Motor neuron (in vitro differentiated cells): ENCODE data around the gene OXCT1. TPM values are rescaled to one million over a fixed set of nuclear protein-coding genes. Genes with fewer than 3 reads are reported as not detected.
A peak's percentile ranks its signal among the peaks of the same experiment; 100 is the strongest.
"Not testable (repeated sequence)": the region's sequence is repeated elsewhere in the genome, so short reads cannot be mapped to it uniquely, and the experiment has no call there.

Source experiments
- ATAC-seq, 8 experiments: fragments of 200-7000 bp; cut with Tn5 transposase; replicated peaks in 6 of 8; 2 replicates each; pipeline ENCODE4 v1.8.0; 2021; ENCODE audit warnings: mild to moderate bottlenecking in 8 of 8, moderate library complexity in 8 of 8
- H3K27ac ChIP-seq, 2 donors: fragments of 250-450 bp; sonication (Bioruptor Pico); 2 replicates each; pipeline ENCODE4 v1.9.0; 2021; ENCODE audit warnings: antibody characterized with exemption in 2 of 2, mild to moderate bottlenecking in 2 of 2, moderate library complexity in 1 of 2
- H3K4me1 ChIP-seq, 2 donors: fragments of 250-450 bp; sonication (Bioruptor Pico); replicated peaks in 1 of 2; 2 replicates each; pipeline ENCODE4 v1.6.1; 2021; ENCODE audit warnings: antibody characterized with exemption in 2 of 2, mild to moderate bottlenecking in 2 of 2, moderate library complexity in 1 of 2
- H3K4me3 ChIP-seq, 5 donors: fragments of 250-450 bp; sonication (Bioruptor Pico); 2 replicates each; pipeline ENCODE4 v1.9.0; 2021; ENCODE audit warnings: antibody characterized with exemption in 5 of 5, mild to moderate bottlenecking in 5 of 5, moderate library complexity in 4 of 5
- WGBS, 10 experiments: fragments of 450-650 bp; shearing (Covaris generic); methylation state at CpG; one replicate each; pipeline ENCODE4 v1.0.0; 2022; 5-methylcytosine and 5-hydroxymethylcytosine counted together
- in situ Hi-C, 9 experiments: fragments of 400-800 bp; cut with MboI; loops; one replicate each; pipeline ENCODE4 v1.15.0; 2021; ENCODE audit warnings: low sequenced_read_pairs in 9 of 9, low pct_unique_long_range_greater_than_20kb in 2 of 9; ENCODE audit not compliant: unreplicated experiment in 9 of 9
- total RNA-seq, 8 experiments: library from RNA; unstranded; fragments of 300-600 nt; gene quantifications; 2 replicates each; pipeline versions ENCODE4 v1.2.3 to v1.2.4, GENCODE V29; 2022

The OXCT1 gene
- total RNA-seq, 8 experiments from 2014 or later: 6.6 to 55.5 (median 36.9) TPM

DNA sequence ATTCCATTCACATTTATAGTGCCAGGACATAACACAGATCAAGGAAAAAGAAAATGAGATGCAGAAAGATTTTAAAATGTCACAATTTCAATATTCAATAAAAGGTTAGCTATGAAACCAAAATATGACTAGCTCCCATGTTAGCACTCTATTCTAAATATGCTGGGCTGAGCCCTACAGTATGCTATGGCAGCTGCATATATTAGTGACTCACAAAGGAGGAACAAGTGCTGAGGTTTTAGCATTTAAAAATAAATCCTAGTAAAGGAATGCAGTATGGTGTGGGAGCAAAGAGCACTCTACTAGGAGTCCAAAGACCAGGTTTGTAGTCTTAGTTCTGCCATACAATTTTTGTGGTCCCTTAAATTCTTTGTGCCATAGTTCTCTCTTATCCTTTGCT, 118.4 kb downstream of the OXCT1 start:
- Histone ChIP-seq H3K4me1 (peaks cover 0 to 7% of the 10 kb centered on the region in 2 donors), H3K27ac (no peak overlapping the region), H3K4me3 (no peak overlapping the region)
- ATAC-seq: peak in 3 of 8 experiments; percentile 69 to 90 (median 78)
- in situ Hi-C loops: no loop called here

DNA sequence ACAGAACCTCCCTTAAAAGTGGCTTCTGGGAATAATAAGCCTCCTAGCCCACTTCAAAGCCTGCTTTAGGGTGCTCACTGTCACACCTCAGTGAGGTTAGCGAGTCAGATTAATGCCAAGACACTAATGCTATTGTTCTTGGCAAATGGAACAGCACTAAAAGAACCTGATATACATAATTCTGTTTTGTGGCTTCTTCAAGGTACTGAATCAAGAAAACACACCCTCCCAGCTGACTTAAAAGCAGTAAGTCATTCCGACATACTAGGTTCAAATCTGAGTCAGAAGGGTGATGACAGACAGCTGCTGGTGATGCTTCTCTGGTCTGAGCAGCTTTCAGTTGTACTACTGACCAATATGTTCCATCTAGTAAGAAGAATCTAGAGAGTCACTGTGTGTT, 121.6 kb downstream of the OXCT1 start:
- H3K27ac ChIP-seq: no peak overlapping the region
- peak in 3 of 8 experiments; percentile 25 to 91 (median 87) for ATAC-seq
- no peak overlapping the region for H3K4me3 ChIP-seq
- peaks cover 0 to 5% of the 10 kb centered on the region in 2 donors for H3K4me1 ChIP-seq
- in situ Hi-C loops: no loop called here
- 10 to 100% (median 100%) methylated on average over 1 to 2 of the region's 2 CpGs; no CpG with 5 or more reads in 4 of the 10 experiments for WGBS, 10 experiments

DNA sequence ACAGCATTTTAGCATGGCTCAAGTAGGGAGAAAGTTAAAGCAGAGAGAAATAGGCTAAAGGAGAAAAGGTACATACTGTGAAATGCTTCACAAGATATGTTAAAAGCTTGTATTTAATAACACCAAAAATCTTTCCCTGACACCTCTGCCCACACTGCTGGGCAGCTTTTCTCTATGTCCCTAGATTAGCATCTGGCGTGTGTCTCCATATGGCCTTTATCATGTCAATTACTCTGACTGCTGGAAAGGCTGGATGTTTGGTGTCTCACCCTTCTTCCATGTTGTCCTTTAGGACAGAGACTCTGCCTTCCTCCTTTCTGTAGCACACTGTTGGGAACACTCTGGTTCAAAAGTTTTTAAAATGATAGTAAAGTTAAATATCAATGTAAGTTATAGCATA, 122.5 kb downstream of the OXCT1 start:
- WGBS, 10 experiments: 71 to 100% (median 100%) methylated on average over 1 of the region's 1 CpG; no CpG with 5 or more reads in 6 of the 10 experiments
- Histone ChIP-seq H3K4me3 (no peak overlapping the region), H3K27ac (no peak overlapping the region), H3K4me1 (no peaks in the 10 kb centered on the region)
- ATAC-seq: no peak
- in situ Hi-C loops: no loop called here

DNA sequence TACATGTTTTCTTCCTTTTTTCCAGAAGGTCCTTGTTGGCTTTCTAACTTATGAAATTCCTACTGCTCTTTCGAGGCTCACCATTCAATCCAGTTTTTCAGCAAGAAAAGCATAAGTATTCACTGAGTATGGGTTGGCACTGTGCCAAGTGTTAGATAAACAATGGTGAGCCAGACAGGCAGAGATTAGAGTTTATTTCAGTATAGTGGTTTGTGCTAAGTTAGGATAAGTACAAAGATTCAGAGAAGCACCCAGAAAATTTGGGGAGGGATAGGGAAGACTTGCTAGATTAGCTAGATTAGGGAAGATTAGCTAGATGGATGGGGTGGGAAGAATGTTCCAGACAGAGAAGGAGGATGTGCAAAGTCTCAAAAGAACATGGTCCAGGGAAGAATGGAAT, 122.9 kb downstream of the OXCT1 start:
- WGBS, 10 experiments: 63 to 100% (median 92%) methylated on average over 1 of the region's 1 CpG; no CpG with 5 or more reads in 4 of the 10 experiments
- Histone ChIP-seq H3K4me1 (no peaks in the 10 kb centered on the region), H3K27ac (no peak overlapping the region), H3K4me3 (no peak overlapping the region)
- no peak for ATAC-seq
- in situ Hi-C loops: no loop called here

DNA sequence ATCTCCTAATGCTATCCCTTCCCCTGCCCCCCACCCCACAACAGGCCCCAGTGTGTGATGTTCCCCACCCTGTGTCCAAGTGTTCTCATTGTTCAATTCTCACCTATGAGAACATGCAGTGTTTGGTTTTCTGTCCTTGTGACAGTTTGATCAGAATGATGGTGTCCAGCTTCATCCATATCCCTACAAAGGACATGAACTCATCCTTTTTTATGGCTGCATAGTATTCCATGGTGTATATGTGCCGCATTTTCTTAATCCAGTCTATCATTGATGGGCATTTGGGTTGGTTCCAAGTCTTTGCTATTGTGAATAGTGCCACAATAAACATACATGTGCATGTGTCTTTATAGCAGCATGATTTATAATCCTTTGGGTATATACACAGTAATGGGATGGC, 127.6 kb downstream of the OXCT1 start:
- H3K4me3 ChIP-seq, ATAC-seq, H3K4me1 ChIP-seq, in situ Hi-C loops, H3K27ac ChIP-seq: not testable (repeated sequence)
- no CpG with 5 or more reads among the region's 1 CpG for WGBS, 10 experiments

DNA sequence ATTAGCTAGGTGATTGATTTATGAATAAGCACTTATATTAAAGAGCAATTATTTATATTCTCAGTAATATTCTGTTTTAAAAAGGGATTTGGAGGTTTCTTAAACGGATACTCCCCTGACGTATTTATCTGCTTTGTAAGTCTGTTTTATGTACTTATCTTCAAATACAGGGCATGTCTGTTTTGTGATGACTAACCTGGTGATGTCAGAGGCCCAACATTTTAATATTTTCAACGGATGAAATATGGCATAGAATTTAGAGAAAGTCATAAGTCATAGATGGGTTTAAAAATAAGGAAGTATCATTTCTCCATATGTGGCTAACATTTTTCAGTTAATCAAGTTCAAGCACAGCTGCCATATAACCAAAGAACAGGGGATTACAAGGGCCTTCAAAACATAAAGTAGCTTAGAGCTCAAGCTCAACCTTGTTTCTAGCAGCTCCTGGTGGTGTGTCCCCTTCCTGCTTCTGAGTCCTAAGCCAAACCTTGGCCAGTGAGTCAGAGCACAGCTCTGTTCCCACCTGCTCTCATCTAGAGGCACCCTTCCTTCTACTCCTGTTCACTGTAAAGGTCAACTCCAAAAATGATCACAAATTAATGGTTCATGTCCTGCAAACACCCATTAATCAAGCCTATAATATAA, 131.4 kb downstream of the OXCT1 start:
- no peaks in the 10 kb centered on the region for H3K4me1 ChIP-seq
- WGBS, 10 experiments: 12 to 100% (median 90%) methylated on average over 2 to 3 of the region's 3 CpGs; no CpG with 5 or more reads in 1 of the 10 experiments
- no peak overlapping the region for H3K4me3 ChIP-seq
- in situ Hi-C loops: no loop called here
- peak in 1 of 8 experiments; percentile 28 for ATAC-seq
- no peak overlapping the region for H3K27ac ChIP-seq

DNA sequence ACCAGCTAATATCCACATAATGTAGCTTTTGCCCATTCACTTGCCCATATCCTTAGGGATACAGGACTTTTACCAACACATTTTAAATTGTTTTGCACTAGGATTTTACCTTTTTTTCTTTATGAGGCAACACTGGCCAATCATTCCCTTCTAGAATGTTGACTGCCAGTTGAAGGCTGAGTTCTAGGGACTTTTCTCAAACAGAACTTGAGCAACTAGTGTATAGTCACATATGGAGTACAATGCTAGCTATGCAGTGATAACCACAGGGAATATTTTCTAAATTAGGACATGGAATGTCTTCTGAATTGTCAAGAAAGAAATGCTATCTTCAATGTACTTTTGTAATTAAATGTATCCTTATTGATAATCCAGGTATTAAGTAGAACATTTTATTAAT, 133.6 kb downstream of the OXCT1 start:
- no peak overlapping the region for H3K4me3 ChIP-seq
- no peak for ATAC-seq
- no peaks in the 10 kb centered on the region for H3K4me1 ChIP-seq
- H3K27ac ChIP-seq: no peak overlapping the region
- in situ Hi-C loops: no loop called here

DNA sequence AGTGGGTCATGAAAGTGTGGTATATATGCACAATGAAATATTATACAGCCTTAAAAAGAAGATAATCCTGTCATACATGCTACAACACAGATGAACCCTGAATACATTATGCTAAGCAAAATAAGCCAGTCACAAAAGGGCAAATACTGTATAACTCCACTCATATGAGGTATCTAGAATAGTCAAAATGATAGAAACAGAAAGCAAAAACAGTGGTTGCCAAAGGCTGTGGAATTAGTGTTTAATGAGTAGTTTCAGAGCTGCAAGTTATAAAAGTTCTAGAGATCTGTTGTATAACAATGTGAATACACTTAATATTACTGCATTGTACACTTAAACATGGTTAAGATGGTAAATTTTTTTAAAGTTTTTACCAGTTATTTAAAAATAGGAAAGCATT, 135.0 kb downstream of the OXCT1 start:
- in situ Hi-C loops: no loop called here
- no peaks in the 10 kb centered on the region for H3K4me1 ChIP-seq
- H3K4me3 ChIP-seq: no peak overlapping the region
- ATAC-seq: no peak
- no peak overlapping the region for H3K27ac ChIP-seq

DNA sequence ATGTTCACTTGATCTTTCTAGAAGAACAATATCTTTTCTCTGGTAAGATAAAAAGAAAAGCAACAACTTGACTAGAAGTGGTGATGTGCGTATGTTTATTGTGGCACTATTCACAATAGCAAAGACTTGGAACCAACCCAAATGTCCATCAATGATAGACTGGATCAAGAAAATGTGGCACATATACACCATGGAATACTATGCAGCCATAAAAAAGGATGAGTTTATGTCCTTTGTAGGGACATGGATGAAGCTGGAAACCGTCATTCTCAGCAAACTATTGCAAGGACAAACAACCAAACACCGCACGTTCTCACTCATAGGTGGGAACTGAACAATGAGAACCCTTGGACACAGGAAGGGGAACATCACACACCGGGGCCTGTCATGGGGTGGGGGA, 140.8 kb downstream of the OXCT1 start:
- 88 to 100% (median 95%) methylated on average over 1 to 4 of the region's 5 CpGs; no CpG with 5 or more reads in 5 of the 10 experiments for WGBS, 10 experiments
- H3K4me3 ChIP-seq, H3K4me1 ChIP-seq, H3K27ac ChIP-seq, ATAC-seq, in situ Hi-C loops: not testable (repeated sequence)

DNA sequence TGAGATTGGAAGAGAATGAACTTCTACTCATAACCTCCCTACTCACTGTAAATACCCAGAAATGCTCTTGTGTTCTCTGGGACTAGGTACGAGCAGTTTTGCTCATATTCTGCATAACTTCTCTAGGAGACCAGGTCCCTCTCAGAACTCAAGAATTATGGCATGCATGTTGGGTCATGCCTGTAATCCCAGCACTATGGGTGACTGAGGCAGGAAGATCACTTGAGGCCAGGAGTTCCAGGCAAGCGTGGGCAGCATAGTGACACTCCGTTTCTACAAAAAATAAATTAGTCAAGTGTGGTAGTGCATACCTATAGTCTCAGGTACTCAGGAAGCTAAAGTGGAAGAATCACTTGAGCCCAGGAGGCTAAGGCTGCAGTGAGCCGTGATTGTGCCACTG, 141.9 kb downstream of the OXCT1 start:
- Histone ChIP-seq H3K4me3 (no peak overlapping the region), H3K4me1 (no peaks in the 10 kb centered on the region), H3K27ac (no peak overlapping the region)
- WGBS, 10 experiments: 89 to 100% (median 97%) methylated on average over 1 to 3 of the region's 4 CpGs; no CpG with 5 or more reads in 2 of the 10 experiments
- no peak for ATAC-seq
- in situ Hi-C loops: no loop called here

DNA sequence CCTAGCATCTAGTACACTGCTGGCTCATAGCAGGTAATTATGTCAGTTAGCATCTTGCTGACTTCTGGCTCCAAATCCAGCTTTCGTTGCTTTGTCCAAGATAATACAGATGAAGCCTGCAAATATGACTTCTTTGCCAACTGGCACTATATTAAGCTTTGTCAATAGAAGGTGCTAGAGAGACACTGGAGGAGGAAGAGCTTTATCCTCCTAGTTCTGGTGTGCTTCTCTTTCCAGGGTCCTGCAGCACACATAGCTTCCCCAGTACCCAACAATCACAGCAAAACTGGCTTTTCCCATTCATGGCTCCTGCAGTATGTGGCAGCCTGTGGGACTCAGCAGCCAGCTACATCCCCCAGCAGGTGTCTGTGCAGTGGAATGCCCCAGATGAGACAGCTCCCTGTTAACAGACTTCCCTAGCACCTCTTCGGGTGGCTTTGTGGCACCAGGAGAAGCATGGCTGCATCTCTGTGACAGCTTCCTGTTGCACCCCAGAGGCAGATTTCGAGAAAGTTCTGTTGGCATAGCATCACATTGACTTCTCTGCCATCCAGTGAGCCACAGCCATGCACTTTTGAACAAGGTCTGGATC, 147.8 kb downstream of the OXCT1 start:
- in situ Hi-C loops: loop anchor here in 3 of 9 experiments (25.0 kb wide), 2 partner anchors 115 to 340 kb away; no protein-coding TSS in a partner anchor
- WGBS, 10 experiments: 0 to 94% (median 79%) methylated on average over 1 to 2 of the region's 3 CpGs; no CpG with 5 or more reads in 4 of the 10 experiments
- Histone ChIP-seq H3K27ac (no peak overlapping the region), H3K4me1 (no peaks in the 10 kb centered on the region), H3K4me3 (no peak overlapping the region)
- peak in 2 of 8 experiments; percentile 33 to 56 for ATAC-seq

DNA sequence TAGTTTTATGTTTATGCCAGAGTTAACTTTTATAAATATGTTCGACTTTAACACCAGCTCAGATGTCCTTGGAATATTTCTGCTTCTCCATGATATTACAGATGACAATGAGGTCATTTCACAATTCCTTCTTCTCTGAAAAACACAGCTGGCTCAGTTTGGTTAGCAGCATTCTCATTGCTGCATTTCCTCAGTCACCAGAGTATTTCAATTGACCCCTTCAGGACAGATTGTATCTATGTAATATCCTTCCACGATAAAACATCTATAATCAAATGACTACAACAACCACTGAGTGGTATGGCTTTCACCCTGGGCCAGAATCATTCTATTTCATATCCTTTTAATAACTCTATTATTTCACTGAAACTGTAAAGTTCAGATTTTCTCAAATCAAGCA, 148.7 kb downstream of the OXCT1 start:
- Histone ChIP-seq H3K4me3 (no peak overlapping the region), H3K4me1 (no peaks in the 10 kb centered on the region), H3K27ac (no peak overlapping the region)
- ATAC-seq: no peak
- 0 to 100% (median 74%) methylated on average over 1 to 2 of the region's 2 CpGs; no CpG with 5 or more reads in 1 of the 10 experiments for WGBS, 10 experiments
- in situ Hi-C loops: loop anchor here in 3 of 9 experiments (25.0 kb wide), 2 partner anchors 116 to 341 kb away; no protein-coding TSS in a partner anchor

DNA sequence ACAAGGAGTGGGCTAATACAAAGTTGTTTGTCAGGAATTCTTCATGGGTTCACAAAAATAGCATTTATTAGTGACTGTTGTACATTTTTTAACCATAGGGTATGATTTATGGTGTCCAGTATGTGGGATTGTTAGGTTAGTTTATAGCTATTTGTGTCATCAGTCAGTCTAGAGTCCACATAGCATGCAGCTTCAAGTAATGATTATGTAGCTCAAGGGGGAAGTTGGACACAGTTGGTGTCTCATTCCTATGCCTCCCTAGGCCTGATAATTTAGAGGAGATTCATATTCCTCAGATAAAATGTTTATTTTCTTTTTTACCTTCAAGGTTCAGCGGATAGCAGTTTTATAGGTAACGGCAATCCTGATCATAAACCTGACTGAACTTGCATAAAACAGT, 153.8 kb downstream of the OXCT1 start:
- no peak overlapping the region for H3K27ac ChIP-seq
- no peak for ATAC-seq
- 57 to 100% (median 85%) methylated on average over 1 to 2 of the region's 2 CpGs for WGBS, 10 experiments
- no peaks in the 10 kb centered on the region for H3K4me1 ChIP-seq
- no peak overlapping the region for H3K4me3 ChIP-seq
- in situ Hi-C loops: loop anchor here in 3 of 9 experiments (25.0 kb wide), 2 partner anchors 121 to 346 kb away; no protein-coding TSS in a partner anchor

DNA sequence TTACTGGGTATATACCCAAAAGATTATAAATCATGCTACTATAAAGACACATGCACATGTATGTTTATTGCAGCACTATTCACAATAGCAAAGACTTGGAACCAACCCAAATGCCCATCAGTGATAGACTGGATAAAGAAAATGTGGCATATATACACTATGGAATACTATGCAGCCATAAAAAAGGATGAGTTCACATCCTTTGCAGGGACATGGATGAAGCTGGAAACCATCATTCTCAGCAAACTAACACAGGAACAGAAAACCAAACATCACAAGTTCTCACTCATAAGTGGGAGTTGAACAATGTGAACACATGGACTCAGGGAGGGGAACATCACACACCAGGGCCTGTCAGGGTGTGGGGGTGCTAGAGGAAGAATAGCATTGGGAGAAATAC, 155.8 kb downstream of the OXCT1 start:
- H3K27ac ChIP-seq: not testable (repeated sequence)
- in situ Hi-C loops: loop anchor here in 3 of 9 experiments (25.0 kb wide), 2 partner anchors 123 to 348 kb away; no protein-coding TSS in a partner anchor

More for the DNA sequence above, 155.8 kb downstream of the OXCT1 start:
- ATAC-seq, H3K4me1 ChIP-seq, H3K4me3 ChIP-seq: not testable (repeated sequence)
